ENCODE measurements around the gene DNAH6.

DNAH6 gene

GRCh38 chr2:84537251-84537650 is 21.0 kb downstream of the DNAH6 start:
- H2BK120ac ChIP-seq (ENCODE audit: low read depth, low read length), result no peak overlapping the region
- no peak for DNase-seq
- H2BK12ac ChIP-seq (ENCODE audit: low read length in 2 of 2), result no peak overlapping the region
- no peak overlapping the region for H3K18ac ChIP-seq (ENCODE audit: low read depth in 1 of 2, low read length in 2 of 2)
- H2AK5ac ChIP-seq (ENCODE audit: low read length, severe bottlenecking), result no peak overlapping the region
- H3K36me3 ChIP-seq (ENCODE audit: control insufficient read depth in 1 of 2, insufficient read depth in 2 of 2, low read depth in 1 of 2, low read length in 2 of 2), result no peaks in the 10 kb centered on the region
- no peak overlapping the region for H3K4me3 ChIP-seq (ENCODE audit: insufficient read depth in 1 of 2, low read depth in 1 of 2, low read length in 2 of 2)
- H2BK15ac ChIP-seq (ENCODE audit: low read depth, poor library complexity, severe bottlenecking), result no peak overlapping the region
- no peak overlapping the region for H4K8ac ChIP-seq (ENCODE audit: low read length)
- no peaks in the 10 kb centered on the region for H3K9me3 ChIP-seq (ENCODE audit: control insufficient read depth, low read length)
- 72% methylated on average over 1 of the region's 1 CpG for WGBS
- no peaks in the 10 kb centered on the region for H3K27me3 ChIP-seq (ENCODE audit: control insufficient read depth in 1 of 2, insufficient read depth in 1 of 2, low read length in 2 of 2)
- no peak overlapping the region for H3K9ac ChIP-seq (ENCODE audit: low read length)
- H3K27ac ChIP-seq (ENCODE audit: low read length, poor library complexity, severe bottlenecking), result no peak overlapping the region
- H2AFZ ChIP-seq (ENCODE audit: low read depth, low read length), result no peak overlapping the region
- H3K23ac ChIP-seq (ENCODE audit: low read length in 2 of 2), result no peak overlapping the region
- no peak overlapping the region for H3K4me2 ChIP-seq (ENCODE audit: low read length, poor library complexity, severe bottlenecking)
- H3K4me1 ChIP-seq (ENCODE audit: control insufficient read depth, insufficient read depth, low read depth, low read length), result no peaks in the 10 kb centered on the region
- no peaks in the 10 kb centered on the region for H3K79me1 ChIP-seq (replicated peaks; ENCODE audit: low read length, poor library complexity, severe bottlenecking)
- H2BK5ac ChIP-seq (ENCODE audit: low read depth, low read length, poor library complexity, severe bottlenecking), result no peak overlapping the region
- no peak overlapping the region for H3K4ac ChIP-seq (ENCODE audit: low read depth in 1 of 2, low read length in 2 of 2)
- no peak overlapping the region for H4K91ac ChIP-seq (ENCODE audit: low read length)
- no peak overlapping the region for H3K14ac ChIP-seq (ENCODE audit: low read length in 2 of 2)

- Histone ChIP-seq H3K23ac (ENCODE audit: low read length in 2 of 2) (no peak overlapping the region), H3K79me1 (replicated peaks; ENCODE audit: low read length, poor library complexity, severe bottlenecking) (no peaks in the 10 kb centered on the region), H3K14ac (ENCODE audit: low read length in 2 of 2) (no peak overlapping the region), H3K9me3 (ENCODE audit: control insufficient read depth, low read length) (no peaks in the 10 kb centered on the region), H2BK5ac (ENCODE audit: low read depth, low read length, poor library complexity, severe bottlenecking) (no peak overlapping the region), H3K4ac (ENCODE audit: low read depth in 1 of 2, low read length in 2 of 2) (no peak overlapping the region), H3K9ac (ENCODE audit: low read length) (no peak overlapping the region), H2BK12ac (ENCODE audit: low read length in 2 of 2) (no peak overlapping the region), H2AFZ (ENCODE audit: low read depth, low read length) (no peak overlapping the region), H3K4me1 (ENCODE audit: control insufficient read depth, insufficient read depth, low read depth, low read length) (no peaks in the 10 kb centered on the region), H3K4me3 (ENCODE audit: insufficient read depth in 1 of 2, low read depth in 1 of 2, low read length in 2 of 2) (no peak overlapping the region), H2BK120ac (ENCODE audit: low read depth, low read length) (no peak overlapping the region), H3K36me3 (ENCODE audit: control insufficient read depth in 1 of 2, insufficient read depth in 2 of 2, low read depth in 1 of 2, low read length in 2 of 2) (no peaks in the 10 kb centered on the region), H4K91ac (ENCODE audit: low read length) (no peak overlapping the region), H3K4me2 (ENCODE audit: low read length, poor library complexity, severe bottlenecking) (no peak overlapping the region), H2BK15ac (ENCODE audit: low read depth, poor library complexity, severe bottlenecking) (no peak overlapping the region), H4K8ac (ENCODE audit: low read length) (no peak overlapping the region), H3K18ac (ENCODE audit: low read depth in 1 of 2, low read length in 2 of 2) (no peak overlapping the region), H3K27me3 (ENCODE audit: control insufficient read depth in 1 of 2, insufficient read depth in 1 of 2, low read length in 2 of 2) (no peaks in the 10 kb centered on the region), H2AK5ac (ENCODE audit: low read length, severe bottlenecking) (no peak overlapping the region), H3K27ac (ENCODE audit: low read length, poor library complexity, severe bottlenecking) (no peak overlapping the region)
- DNase-seq, result no peak
Observed at GRCh38 chr2:84539729-84540128, 23.4 kb downstream of the DNAH6 start.

- no peak overlapping the region for H2AFZ ChIP-seq (ENCODE audit: low read depth, low read length)
Observed at GRCh38 chr2:84545005-84545404, 28.7 kb downstream of the DNAH6 start.

GRCh38 chr2:84546551-84546950 is 30.3 kb downstream of the DNAH6 start:
- H3K9ac ChIP-seq (ENCODE audit: low read length), result no peak overlapping the region
- no peaks in the 10 kb centered on the region for H3K27me3 ChIP-seq (ENCODE audit: control insufficient read depth in 1 of 2, insufficient read depth in 1 of 2, low read length in 2 of 2)
- H3K36me3 ChIP-seq (ENCODE audit: control insufficient read depth in 1 of 2, insufficient read depth in 2 of 2, low read depth in 1 of 2, low read length in 2 of 2), result no peaks in the 10 kb centered on the region
- H2BK12ac ChIP-seq (ENCODE audit: low read length in 2 of 2), result no peak overlapping the region
- H3K9me3 ChIP-seq (ENCODE audit: control insufficient read depth, low read length), result no peaks in the 10 kb centered on the region
- H3K27ac ChIP-seq (ENCODE audit: low read length, poor library complexity, severe bottlenecking), result no peak overlapping the region
- no peak overlapping the region for H3K23ac ChIP-seq (ENCODE audit: low read length in 2 of 2)
- H4K8ac ChIP-seq (ENCODE audit: low read length), result no peak overlapping the region
- no peak overlapping the region for H3K4me3 ChIP-seq (ENCODE audit: insufficient read depth in 1 of 2, low read depth in 1 of 2, low read length in 2 of 2)
- no peak overlapping the region for H3K14ac ChIP-seq (ENCODE audit: low read length in 2 of 2)
- no peak overlapping the region for H4K91ac ChIP-seq (ENCODE audit: low read length)
- DNase-seq, result no peak
- no peak overlapping the region for H2AK5ac ChIP-seq (ENCODE audit: low read length, severe bottlenecking)
- no peak overlapping the region for H2BK5ac ChIP-seq (ENCODE audit: low read depth, low read length, poor library complexity, severe bottlenecking)
- no peak overlapping the region for H3K18ac ChIP-seq (ENCODE audit: low read depth in 1 of 2, low read length in 2 of 2)
- 82% methylated on average over 1 of the region's 2 CpGs for WGBS
- no peaks in the 10 kb centered on the region for H3K4me1 ChIP-seq (ENCODE audit: control insufficient read depth, insufficient read depth, low read depth, low read length)
- H2AFZ ChIP-seq (ENCODE audit: low read depth, low read length), result no peak overlapping the region
- no peak overlapping the region for H3K4me2 ChIP-seq (ENCODE audit: low read length, poor library complexity, severe bottlenecking)
- no peaks in the 10 kb centered on the region for H3K79me1 ChIP-seq (replicated peaks; ENCODE audit: low read length, poor library complexity, severe bottlenecking)
- H2BK15ac ChIP-seq (ENCODE audit: low read depth, poor library complexity, severe bottlenecking), result no peak overlapping the region
- no peak overlapping the region for H3K4ac ChIP-seq (ENCODE audit: low read depth in 1 of 2, low read length in 2 of 2)
- no peak overlapping the region for H2BK120ac ChIP-seq (ENCODE audit: low read depth, low read length)

More at GRCh38 chr2:84545005-84545404, 28.7 kb downstream of the DNAH6 start:
- H3K14ac ChIP-seq (ENCODE audit: low read length in 2 of 2), result no peak overlapping the region
- no peak overlapping the region for H3K4me2 ChIP-seq (ENCODE audit: low read length, poor library complexity, severe bottlenecking)
- H3K36me3 ChIP-seq (ENCODE audit: control insufficient read depth in 1 of 2, insufficient read depth in 2 of 2, low read depth in 1 of 2, low read length in 2 of 2), result no peaks in the 10 kb centered on the region
- H3K4ac ChIP-seq (ENCODE audit: low read depth in 1 of 2, low read length in 2 of 2), result no peak overlapping the region
- H3K79me1 ChIP-seq (replicated peaks; ENCODE audit: low read length, poor library complexity, severe bottlenecking), result no peaks in the 10 kb centered on the region
- H2BK12ac ChIP-seq (ENCODE audit: low read length in 2 of 2), result no peak overlapping the region
- H2BK120ac ChIP-seq (ENCODE audit: low read depth, low read length), result no peak overlapping the region
- no peak overlapping the region for H3K9ac ChIP-seq (ENCODE audit: low read length)
- H4K91ac ChIP-seq (ENCODE audit: low read length), result no peak overlapping the region
- no peak overlapping the region for H4K8ac ChIP-seq (ENCODE audit: low read length)
- no peak overlapping the region for H2AK5ac ChIP-seq (ENCODE audit: low read length, severe bottlenecking)
- no peaks in the 10 kb centered on the region for H3K9me3 ChIP-seq (ENCODE audit: control insufficient read depth, low read length)
- H2BK15ac ChIP-seq (ENCODE audit: low read depth, poor library complexity, severe bottlenecking), result no peak overlapping the region
- H3K27me3 ChIP-seq (ENCODE audit: control insufficient read depth in 1 of 2, insufficient read depth in 1 of 2, low read length in 2 of 2), result no peaks in the 10 kb centered on the region
- no peak for DNase-seq
- H3K23ac ChIP-seq (ENCODE audit: low read length in 2 of 2), result no peak overlapping the region
- H3K27ac ChIP-seq (ENCODE audit: low read length, poor library complexity, severe bottlenecking), result no peak overlapping the region
- no peak overlapping the region for H3K18ac ChIP-seq (ENCODE audit: low read depth in 1 of 2, low read length in 2 of 2)
- no peak overlapping the region for H2BK5ac ChIP-seq (ENCODE audit: low read depth, low read length, poor library complexity, severe bottlenecking)
- no peaks in the 10 kb centered on the region for H3K4me1 ChIP-seq (ENCODE audit: control insufficient read depth, insufficient read depth, low read depth, low read length)
- no peak overlapping the region for H3K4me3 ChIP-seq (ENCODE audit: insufficient read depth in 1 of 2, low read depth in 1 of 2, low read length in 2 of 2)
